Astrocyte (in vitro differentiated cells and primary cell): Measurements from ENCODE around the gene UTP18. TPM values are rescaled to one million over a fixed set of nuclear protein-coding genes. Genes with fewer than 3 reads are reported as not detected.

Source experiments
- DNase-seq: peaks from one replicate; pipeline ENCODE4 v3.0.0-alpha.2; 2010; ENCODE audit warnings: low read depth
- FAIRE-seq: peaks from 2 replicates; lab custom pipeline; 2011; peaks lifted over from hg19 to GRCh38; lab: Jason Lieb, UNC
- H2AFZ ChIP-seq: 2 replicates; pipeline ENCODE4 v1.6.0; 2012; ENCODE audit warnings: low read depth, low read length, inconsistent platforms
- H3K27ac ChIP-seq: 2 replicates; pipeline ENCODE4 v1.5.1; 2011; ENCODE audit warnings: low read depth, low read length, inconsistent platforms
- H3K27me3 ChIP-seq: 2 replicates; pipeline ENCODE4 v1.6.0; 2011; ENCODE audit warnings: low read length, inconsistent platforms; ENCODE audit not compliant: insufficient read depth
- H3K36me3 ChIP-seq: 2 replicates; pipeline ENCODE4 v1.5.1; 2011; ENCODE audit warnings: low read length, inconsistent platforms; ENCODE audit not compliant: insufficient read depth
- H3K4me1 ChIP-seq: 2 replicates; pipeline ENCODE4 v1.5.1; 2011; ENCODE audit warnings: low read length, inconsistent platforms; ENCODE audit not compliant: insufficient read depth
- H3K4me2 ChIP-seq: 2 replicates; pipeline ENCODE4 v1.6.0; 2012; ENCODE audit warnings: low read length, inconsistent platforms
- H3K4me3 ChIP-seq: 2 replicates; pipeline ENCODE4 v1.5.1; 2011; ENCODE audit warnings: low read depth, mild to moderate bottlenecking, low read length, inconsistent platforms; ENCODE audit not compliant: insufficient read depth
- H3K79me2 ChIP-seq: 2 replicates; pipeline ENCODE4 v1.6.0; 2012; ENCODE audit warnings: mild to moderate bottlenecking, low read length, inconsistent platforms; ENCODE audit not compliant: insufficient read depth
- H3K9ac ChIP-seq: 2 replicates; pipeline ENCODE4 v1.6.0; 2012; ENCODE audit warnings: mild to moderate bottlenecking, low read length, inconsistent platforms
- H3K9me3 ChIP-seq: 2 replicates; pipeline ENCODE4 v1.5.1; 2012; ENCODE audit warnings: low read depth, mild to moderate bottlenecking, low read length, inconsistent platforms; ENCODE audit not compliant: insufficient read depth
- H4K20me1 ChIP-seq: 2 replicates; pipeline ENCODE4 v1.6.0; 2012; ENCODE audit warnings: low read length, inconsistent platforms; ENCODE audit not compliant: insufficient read depth
- H3K27ac Mint-ChIP-seq: one replicate; pipeline ENCODE4 v1.8.0; 2021; ENCODE audit warnings: mild to moderate bottlenecking, mixed read lengths; ENCODE audit not compliant: unreplicated experiment
- H3K27me3 Mint-ChIP-seq: one replicate; pipeline ENCODE4 v1.8.0; 2021; ENCODE audit warnings: low read depth, mixed read lengths; ENCODE audit not compliant: unreplicated experiment
- H3K36me3 Mint-ChIP-seq: one replicate; pipeline ENCODE4 v1.8.0; 2021; ENCODE audit warnings: low read depth, mixed read lengths; ENCODE audit not compliant: unreplicated experiment
- H3K4me1 Mint-ChIP-seq: one replicate; pipeline ENCODE4 v1.8.0; 2021; ENCODE audit warnings: low read depth, mixed read lengths; ENCODE audit not compliant: unreplicated experiment
- H3K4me3 Mint-ChIP-seq: one replicate; pipeline ENCODE4 v1.8.0; 2021; ENCODE audit warnings: mild to moderate bottlenecking, moderate library complexity, mixed read lengths; ENCODE audit not compliant: unreplicated experiment
- H3K9me3 Mint-ChIP-seq: one replicate; pipeline ENCODE4 v1.8.0; 2021; ENCODE audit warnings: mild to moderate bottlenecking, mixed read lengths; ENCODE audit not compliant: unreplicated experiment
- CTCF ChIP-seq: IDR thresholded peaks from 2 replicates; pipeline ENCODE4 v1.5.1; 2011; ENCODE audit warnings: low read depth, mild to moderate bottlenecking, inconsistent platforms, low read length, moderate library complexity; ENCODE audit not compliant: insufficient read depth
- EZH2 ChIP-seq: IDR thresholded peaks from 2 replicates; pipeline ENCODE4 v1.6.1; 2012; ENCODE audit warnings: mild to moderate bottlenecking, low read length, inconsistent platforms; ENCODE audit not compliant: insufficient read depth
- total RNA-seq: library from RNA; stranded (reverse); gene quantifications from 2 replicates; pipeline ENCODE4 v1.2.1, GENCODE V29; 2021

Gene UTP18
- total RNA-seq, 1 donor from 2014 or later, result 35.0 TPM

- Mint-ChIP-seq H3K4me3 (no peak overlapping the region), H3K27ac (peak overlapping the region; percentile 21), H3K9me3 (no peaks in the 10 kb centered on the region), H3K36me3 (peaks cover 7% of the 10 kb centered on the region), H3K27me3 (no peaks in the 10 kb centered on the region), H3K4me1 (peaks cover 15% of the 10 kb centered on the region)
- H3K9ac ChIP-seq, result no peak overlapping the region
- no peak for TF ChIP-seq CTCF
- no peaks in the 10 kb centered on the region for H4K20me1 ChIP-seq
- no peaks in the 10 kb centered on the region for H3K9me3 ChIP-seq
- no peak overlapping the region for H3K4me2 ChIP-seq
- no peak overlapping the region for H3K4me3 ChIP-seq
- H3K79me2 ChIP-seq, result peaks cover 28% of the 10 kb centered on the region
- H3K4me1 ChIP-seq, result no peaks in the 10 kb centered on the region
- no peaks in the 10 kb centered on the region for H3K27me3 ChIP-seq
- no peaks in the 10 kb centered on the region for H3K36me3 ChIP-seq
- H3K27ac ChIP-seq, result no peak overlapping the region
- H2AFZ ChIP-seq, result no peak overlapping the region
- DNase-seq (no peak), FAIRE-seq (no peak)
Measured at GRCh38 chr17:51250314-51250840, 10.0 kb upstream of the UTP18 start.

- FAIRE-seq, result no peak
- H3K4me3 ChIP-seq, result no peak overlapping the region
- TF ChIP-seq CTCF, result no peak
- no peak for TF ChIP-seq EZH2
- H3K79me2 ChIP-seq, result peaks cover 34% of the 10 kb centered on the region
- H3K27ac ChIP-seq, result no peak overlapping the region
- Mint-ChIP-seq H3K36me3 (peaks cover 7% of the 10 kb centered on the region), H3K9me3 (no peaks in the 10 kb centered on the region), H3K27ac (peak overlapping the region; percentile 21), H3K4me3 (no peak overlapping the region), H3K4me1 (peaks cover 14% of the 10 kb centered on the region), H3K27me3 (no peaks in the 10 kb centered on the region)
- no peaks in the 10 kb centered on the region for H3K36me3 ChIP-seq
- H3K4me1 ChIP-seq, result no peaks in the 10 kb centered on the region
- no peak for DNase-seq
- H2AFZ ChIP-seq, result no peak overlapping the region
- no peaks in the 10 kb centered on the region for H3K9me3 ChIP-seq
- peaks cover 2% of the 10 kb centered on the region for H4K20me1 ChIP-seq
- H3K27me3 ChIP-seq, result no peaks in the 10 kb centered on the region
- peak overlapping the region; percentile 16 for H3K4me2 ChIP-seq
- H3K9ac ChIP-seq, result no peak overlapping the region
Measured at GRCh38 chr17:51251010-51251409, 9.3 kb upstream of the UTP18 start.

GRCh38 chr17:51255673-51256072 lies 4.7 kb upstream of the UTP18 start:
- Histone ChIP-seq H3K4me2 (no peak overlapping the region), H2AFZ (no peak overlapping the region), H3K4me3 (no peak overlapping the region), H3K79me2 (peaks cover 75% of the 10 kb centered on the region), H3K27me3 (no peaks in the 10 kb centered on the region), H3K9me3 (no peaks in the 10 kb centered on the region), H3K9ac (no peak overlapping the region), H3K36me3 (no peaks in the 10 kb centered on the region), H3K27ac (no peak overlapping the region), H3K4me1 (peaks cover 7% of the 10 kb centered on the region), H4K20me1 (peaks cover 21% of the 10 kb centered on the region)
- Mint-ChIP-seq H3K9me3 (no peaks in the 10 kb centered on the region), H3K27ac (no peak overlapping the region), H3K4me1 (peaks cover 31% of the 10 kb centered on the region), H3K4me3 (peak overlapping the region; percentile 20), H3K27me3 (no peaks in the 10 kb centered on the region), H3K36me3 (peaks cover 7% of the 10 kb centered on the region)
- DNase-seq (no peak), FAIRE-seq (no peak)
- TF ChIP-seq CTCF (no peak), EZH2 (no peak)
